NK-92 (cell line): ENCODE results near the gene DAG1.

Experiments used
- DNase-seq: peaks from one replicate; lab custom pipeline; 2025; ENCODE audit not compliant: unreplicated experiment; lab: John Stamatoyannopoulos, UW

DAG1 gene

DNA sequence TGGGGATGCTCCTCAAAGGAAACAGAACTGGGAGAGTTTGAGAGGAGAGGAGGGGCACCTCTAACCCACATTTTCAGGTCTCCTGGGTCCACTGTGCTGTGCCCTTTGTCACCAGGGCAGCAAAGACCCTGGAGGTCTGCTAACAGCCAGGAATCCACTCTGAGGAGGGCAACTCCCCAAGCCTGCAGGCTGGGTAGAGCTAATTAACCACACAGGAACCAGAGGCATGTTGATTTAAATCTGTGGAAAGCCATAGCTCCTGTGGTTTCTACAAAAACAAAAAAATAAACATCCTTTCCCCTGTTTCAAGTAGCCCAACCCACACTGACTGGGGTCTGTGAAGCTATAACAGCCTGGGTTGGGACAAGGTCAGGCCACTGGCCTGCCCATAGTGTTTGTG is 82.0 kb downstream of the DAG1 start:
- no peak for DNase-seq

DNA sequence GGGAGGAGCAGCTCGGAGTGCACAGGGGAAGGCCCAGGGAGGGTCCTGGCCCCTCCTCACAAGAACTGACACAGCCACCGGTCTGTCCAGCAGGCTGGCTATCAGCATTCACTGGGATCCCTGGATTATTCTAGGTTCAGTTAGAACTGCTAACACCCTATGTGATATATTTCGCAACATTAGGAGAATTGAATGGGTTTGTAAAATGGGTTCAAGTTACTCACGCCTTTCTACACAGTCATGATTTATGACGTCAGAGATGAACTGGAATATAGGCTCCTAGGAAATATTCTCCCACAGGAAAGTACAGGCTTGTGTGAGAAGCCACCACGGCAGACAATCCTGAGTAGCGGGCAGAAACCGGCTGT is 83.2 kb downstream of the DAG1 start:
- no peak for DNase-seq

DNA sequence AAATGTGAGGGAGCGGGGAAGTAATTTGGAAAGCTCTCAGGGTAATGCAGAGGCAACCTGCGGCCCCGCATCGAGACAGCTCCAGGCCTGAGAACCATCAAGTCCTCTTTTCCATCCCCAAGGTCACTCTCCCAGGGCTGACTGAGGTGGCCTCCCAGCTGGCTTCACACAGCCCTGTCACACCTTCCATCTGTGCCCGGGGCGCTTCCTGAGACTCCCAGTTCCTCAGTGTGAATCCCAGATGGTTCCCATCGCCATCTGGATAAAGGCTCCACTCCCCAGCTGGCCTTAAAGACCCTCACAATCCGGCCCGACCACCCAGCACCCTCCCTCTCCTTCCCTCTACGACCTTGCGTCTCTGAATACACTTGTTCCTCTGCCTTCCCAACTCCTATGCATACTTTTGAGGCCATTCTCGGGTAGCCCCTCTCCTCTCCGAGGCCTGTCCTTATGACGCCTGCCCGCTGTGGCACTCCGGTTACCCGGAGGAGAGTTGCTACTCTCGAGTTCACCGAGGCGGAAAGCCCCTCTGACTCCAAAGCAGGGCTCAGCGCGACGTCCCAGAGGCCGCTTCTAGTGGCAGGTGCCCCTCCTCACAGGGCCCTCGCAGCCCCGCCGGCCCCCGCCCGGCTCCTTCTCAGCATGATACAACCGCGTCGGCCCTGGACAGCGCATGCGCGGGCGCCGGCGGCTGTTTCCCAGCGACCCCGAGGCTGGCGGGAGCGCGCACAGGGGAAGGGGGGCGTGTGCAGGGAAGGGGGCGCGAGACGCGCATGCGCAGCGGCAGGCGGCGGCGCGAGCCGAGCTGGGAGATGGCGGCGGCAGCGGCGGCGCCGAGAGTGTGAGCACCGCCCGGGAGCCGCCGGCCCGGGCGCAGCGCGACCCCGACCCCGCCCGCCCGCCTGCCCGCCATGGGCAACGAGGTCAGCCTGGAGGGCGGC is 83.9 kb downstream of the DAG1 start, which contains the start of gene BSN:
TSS of gene BSN (plus strand) at position 786 of the 941 bp plus-strand sequence. CDS start at position 912, 126 bp downstream.
- DNase-seq, result no peak

DNA sequence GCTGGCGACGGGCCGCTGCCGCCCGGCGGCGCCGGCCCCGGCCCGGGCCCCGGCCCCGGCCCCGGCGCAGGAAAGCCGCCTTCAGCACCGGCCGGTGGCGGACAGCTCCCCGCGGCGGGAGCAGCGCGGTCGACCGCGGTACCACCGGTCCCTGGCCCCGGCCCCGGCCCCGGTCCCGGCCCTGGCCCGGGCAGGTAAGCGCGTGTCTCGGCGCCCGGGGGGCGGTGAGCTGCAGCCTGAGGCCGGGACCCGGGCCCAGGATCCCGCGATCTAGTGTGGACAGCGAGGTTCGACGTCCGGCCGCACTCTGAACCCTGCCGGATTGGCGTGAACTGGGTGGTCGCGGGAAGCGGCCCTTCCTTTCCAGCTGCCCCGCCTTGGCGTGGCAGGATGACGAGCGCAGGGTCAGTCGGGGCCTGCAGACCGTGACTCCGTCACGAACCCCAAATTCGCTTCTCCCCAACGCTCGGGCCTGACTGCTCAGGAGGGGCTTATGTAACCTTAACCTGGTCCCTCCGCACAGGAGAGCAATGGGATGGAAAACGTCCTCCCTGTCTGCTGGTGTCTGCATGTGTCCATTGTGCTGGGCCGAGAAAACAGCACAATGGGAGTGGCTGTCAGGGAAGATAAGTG is 84.7 kb downstream of the DAG1 start:
- no peak for DNase-seq

DNA sequence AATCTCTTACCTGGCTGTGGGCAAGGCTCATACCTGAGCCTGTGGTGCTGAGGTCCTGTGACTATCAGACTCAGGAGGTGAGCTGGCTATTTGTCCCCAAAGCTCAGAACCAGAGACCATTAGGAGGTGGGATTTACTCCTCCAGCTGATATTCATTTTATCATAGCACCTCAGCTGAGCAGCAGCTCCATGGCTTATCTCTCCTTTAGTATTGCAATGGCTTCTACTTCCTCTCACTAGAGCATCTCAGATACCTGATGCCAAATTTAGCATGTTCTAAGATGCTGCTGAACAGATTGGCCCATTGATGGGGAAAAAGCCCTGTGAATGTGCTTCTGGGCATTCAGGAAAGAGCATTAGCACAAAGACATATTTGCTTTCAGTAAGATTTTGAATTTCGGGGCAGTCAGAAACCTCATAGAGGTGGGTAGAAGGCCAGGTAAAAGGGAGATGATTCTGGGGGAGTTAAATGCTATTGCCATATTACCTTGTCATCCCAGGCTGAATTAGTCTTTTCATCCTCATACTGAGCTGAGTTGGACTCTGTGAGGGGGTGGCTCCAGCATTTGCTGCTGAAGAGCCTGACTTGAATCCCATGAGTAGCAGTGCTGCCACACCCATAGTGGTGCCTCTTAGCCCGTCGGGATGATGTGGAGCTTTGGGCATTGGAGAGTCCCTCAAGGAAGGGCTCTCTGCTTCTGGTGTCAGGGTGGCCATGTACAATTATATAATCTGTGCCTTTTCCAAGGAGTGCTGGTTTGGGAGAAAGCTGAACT is 86.6 kb downstream of the DAG1 start:
- DNase-seq, result no peak

- DNase-seq, result no peak
Measured at GRCh38 chr3:49563040-49563578, 93.0 kb downstream of the DAG1 start.

- DNase-seq, result no peak
Measured at GRCh38 chr3:49563766-49564165, 93.7 kb downstream of the DAG1 start.

DNA sequence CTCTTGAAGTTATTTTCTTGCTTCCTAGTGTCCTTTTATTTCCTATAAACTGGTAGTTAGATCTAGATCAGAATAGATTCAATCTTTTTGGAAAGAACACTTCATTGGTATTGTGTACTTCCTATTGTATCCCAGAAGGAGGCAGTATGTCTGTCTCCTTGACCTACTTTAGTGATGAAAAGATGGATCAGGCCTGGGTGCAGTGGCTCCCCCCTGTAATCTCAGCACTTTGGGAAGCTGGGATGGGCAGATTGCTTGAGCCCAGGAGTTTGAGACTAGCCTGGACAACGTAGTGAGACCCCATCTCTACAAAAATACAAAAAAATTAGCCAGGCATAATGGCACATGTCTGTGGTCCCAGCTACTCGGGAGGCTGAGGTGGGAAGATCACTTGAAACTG is 96.2 kb downstream of the DAG1 start:
- no peak for DNase-seq

- DNase-seq, result no peak
Measured at GRCh38 chr3:49567406-49567805, 97.3 kb downstream of the DAG1 start.

- DNase-seq, result no peak
Measured at GRCh38 chr3:49568965-49569364, 98.9 kb downstream of the DAG1 start.

DNA sequence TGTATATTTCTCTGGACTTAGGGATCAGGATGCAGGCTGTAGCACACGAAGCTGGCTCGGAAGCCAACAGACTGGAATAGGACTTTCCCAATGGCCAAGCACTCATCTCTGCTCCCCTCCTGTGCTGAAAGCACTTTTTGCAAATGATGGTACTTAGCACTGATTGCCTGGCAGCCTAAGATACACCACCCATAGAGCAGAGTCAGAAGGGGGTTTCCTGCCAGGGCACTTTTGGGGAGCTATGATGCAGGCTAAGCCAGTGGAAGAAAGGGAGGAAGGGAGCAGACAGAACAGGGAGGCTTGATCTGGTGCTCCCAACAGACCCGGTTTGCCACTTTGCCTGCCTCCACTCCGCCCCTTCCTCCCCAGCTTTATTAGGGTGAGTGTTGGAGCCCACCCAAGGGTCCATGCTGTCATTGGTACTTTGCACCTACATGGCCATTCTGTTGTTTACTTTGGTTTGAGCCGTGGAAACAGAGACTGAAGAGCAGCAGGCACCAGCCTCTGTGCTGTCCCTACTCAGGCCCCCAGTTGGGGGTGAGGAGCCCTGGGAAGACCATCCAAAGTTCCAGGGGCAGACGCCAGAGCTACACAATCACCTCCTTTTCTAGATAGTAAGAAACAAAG is 100.1 kb downstream of the DAG1 start:
- no peak for DNase-seq

DNA sequence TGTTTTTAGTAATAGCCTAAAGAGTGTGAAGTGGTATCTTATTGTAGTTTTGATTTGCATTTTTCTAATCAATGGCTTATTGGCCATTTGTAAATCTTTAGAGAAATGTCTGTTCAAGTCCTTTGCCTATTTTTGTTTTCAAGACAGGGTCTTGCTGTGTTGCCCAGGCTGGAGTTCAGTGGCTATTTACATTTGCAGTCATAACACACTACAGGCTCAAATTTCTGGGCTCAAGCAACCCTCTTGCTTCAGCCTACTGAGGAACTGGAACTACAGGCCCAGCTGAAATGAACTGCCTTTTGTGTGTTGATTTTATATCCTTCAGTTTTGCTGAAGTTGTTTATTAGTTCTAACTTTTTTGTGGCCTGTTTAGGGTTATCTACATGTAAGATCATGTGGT is 112.1 kb downstream of the DAG1 start:
- DNase-seq, result no peak
